KMS-11 (cell line): ENCODE data around the gene APOF.
"Not testable (repeated sequence)": the region's sequence is repeated elsewhere in the genome, so short reads cannot be mapped to it uniquely, and the experiment has no call there.

Experiments used
- H2AFZ ChIP-seq: fragments of 200-600 bp; sonication (generic); 2 replicates; pipeline ENCODE4 v1.6.1; 2016; ENCODE audit warnings: antibody characterized with exemption, mixed run types, low read depth
- H3K27ac ChIP-seq: fragments of 200-600 bp; sonication (generic); 2 replicates; pipeline ENCODE4 v1.6.1; 2016; ENCODE audit warnings: mild to moderate bottlenecking, mixed run types
- H3K27me3 ChIP-seq: fragments of 200-600 bp; sonication (generic); 2 replicates; pipeline ENCODE4 v1.6.1; 2017; ENCODE audit warnings: mild to moderate bottlenecking, low read depth, mixed run types, moderate library complexity; ENCODE audit not compliant: insufficient read depth
- H3K36me3 ChIP-seq: fragments of 200-600 bp; sonication (generic); 2 replicates; pipeline ENCODE4 v1.6.1; 2017; ENCODE audit warnings: mild to moderate bottlenecking, mixed run types; ENCODE audit not compliant: insufficient read depth
- H3K4me1 ChIP-seq: fragments of 200-600 bp; sonication (generic); 2 replicates; pipeline ENCODE4 v1.6.1; 2016; ENCODE audit warnings: mild to moderate bottlenecking, low read depth, mixed run types; ENCODE audit not compliant: poor library complexity, severe bottlenecking
- H3K4me2 ChIP-seq: fragments of 200-600 bp; sonication (generic); 2 replicates; pipeline ENCODE4 v1.7.0; 2016; ENCODE audit warnings: mild to moderate bottlenecking, mixed run types
- H3K4me3 ChIP-seq: fragments of 200-600 bp; sonication (generic); IDR thresholded peaks from 2 replicates; pipeline ENCODE4 v1.6.1; 2017; ENCODE audit warnings: low read depth, low read length, mixed read lengths; ENCODE audit not compliant: insufficient read depth
- H3K79me2 ChIP-seq: fragments of 200-600 bp; sonication (generic); 2 replicates; pipeline ENCODE4 v1.6.1; 2016; ENCODE audit warnings: low read depth, mixed run types; ENCODE audit not compliant: insufficient read depth
- H3K9ac ChIP-seq: fragments of 200-600 bp; sonication (generic); 2 replicates; pipeline ENCODE4 v1.6.1; 2016; ENCODE audit warnings: mild to moderate bottlenecking, mixed run types
- H4K20me1 ChIP-seq: fragments of 200-600 bp; sonication (generic); 2 replicates; pipeline ENCODE4 v1.6.1; 2016; ENCODE audit warnings: mild to moderate bottlenecking, mixed run types; ENCODE audit not compliant: insufficient read depth
- TF ChIP-seq, protein P1 (sequence below): fragments of 200-600 bp; sonication (generic); conservative IDR thresholded peaks from 2 replicates; pipeline ENCODE4 v1.6.1; 2017; ENCODE audit warnings: low read depth, mild to moderate bottlenecking, antibody characterized with exemption, low read length, moderate library complexity, mixed read lengths

APOF gene

GRCh38 chr12:56362130-56363059 lies at the start of gene APOF:
Gene APOF (minus strand): TSS chr12:56362857. CDS start chr12:56362745, 112 bp downstream.
- H3K4me1 ChIP-seq, result peaks cover 26% of the 10 kb centered on the region
- no peaks in the 10 kb centered on the region for H3K27me3 ChIP-seq
- TF ChIP-seq, protein P1, sequence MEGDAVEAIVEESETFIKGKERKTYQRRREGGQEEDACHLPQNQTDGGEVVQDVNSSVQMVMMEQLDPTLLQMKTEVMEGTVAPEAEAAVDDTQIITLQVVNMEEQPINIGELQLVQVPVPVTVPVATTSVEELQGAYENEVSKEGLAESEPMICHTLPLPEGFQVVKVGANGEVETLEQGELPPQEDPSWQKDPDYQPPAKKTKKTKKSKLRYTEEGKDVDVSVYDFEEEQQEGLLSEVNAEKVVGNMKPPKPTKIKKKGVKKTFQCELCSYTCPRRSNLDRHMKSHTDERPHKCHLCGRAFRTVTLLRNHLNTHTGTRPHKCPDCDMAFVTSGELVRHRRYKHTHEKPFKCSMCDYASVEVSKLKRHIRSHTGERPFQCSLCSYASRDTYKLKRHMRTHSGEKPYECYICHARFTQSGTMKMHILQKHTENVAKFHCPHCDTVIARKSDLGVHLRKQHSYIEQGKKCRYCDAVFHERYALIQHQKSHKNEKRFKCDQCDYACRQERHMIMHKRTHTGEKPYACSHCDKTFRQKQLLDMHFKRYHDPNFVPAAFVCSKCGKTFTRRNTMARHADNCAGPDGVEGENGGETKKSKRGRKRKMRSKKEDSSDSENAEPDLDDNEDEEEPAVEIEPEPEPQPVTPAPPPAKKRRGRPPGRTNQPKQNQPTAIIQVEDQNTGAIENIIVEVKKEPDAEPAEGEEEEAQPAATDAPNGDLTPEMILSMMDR, result no peak
- H2AFZ ChIP-seq, result no peak within 1 kb of the TSS
- no peak within 1 kb of the TSS for H3K9ac ChIP-seq
- no peak within 1 kb of the TSS for H3K4me2 ChIP-seq
- H4K20me1 ChIP-seq, result no peaks in the 10 kb centered on the region
- H3K36me3 ChIP-seq, result no peaks in the 10 kb centered on the region
- H3K79me2 ChIP-seq, result peaks cover 13% of the 10 kb centered on the region
- no peak within 1 kb of the TSS for H3K27ac ChIP-seq
- no peak within 1 kb of the TSS for H3K4me3 ChIP-seq

DNA sequence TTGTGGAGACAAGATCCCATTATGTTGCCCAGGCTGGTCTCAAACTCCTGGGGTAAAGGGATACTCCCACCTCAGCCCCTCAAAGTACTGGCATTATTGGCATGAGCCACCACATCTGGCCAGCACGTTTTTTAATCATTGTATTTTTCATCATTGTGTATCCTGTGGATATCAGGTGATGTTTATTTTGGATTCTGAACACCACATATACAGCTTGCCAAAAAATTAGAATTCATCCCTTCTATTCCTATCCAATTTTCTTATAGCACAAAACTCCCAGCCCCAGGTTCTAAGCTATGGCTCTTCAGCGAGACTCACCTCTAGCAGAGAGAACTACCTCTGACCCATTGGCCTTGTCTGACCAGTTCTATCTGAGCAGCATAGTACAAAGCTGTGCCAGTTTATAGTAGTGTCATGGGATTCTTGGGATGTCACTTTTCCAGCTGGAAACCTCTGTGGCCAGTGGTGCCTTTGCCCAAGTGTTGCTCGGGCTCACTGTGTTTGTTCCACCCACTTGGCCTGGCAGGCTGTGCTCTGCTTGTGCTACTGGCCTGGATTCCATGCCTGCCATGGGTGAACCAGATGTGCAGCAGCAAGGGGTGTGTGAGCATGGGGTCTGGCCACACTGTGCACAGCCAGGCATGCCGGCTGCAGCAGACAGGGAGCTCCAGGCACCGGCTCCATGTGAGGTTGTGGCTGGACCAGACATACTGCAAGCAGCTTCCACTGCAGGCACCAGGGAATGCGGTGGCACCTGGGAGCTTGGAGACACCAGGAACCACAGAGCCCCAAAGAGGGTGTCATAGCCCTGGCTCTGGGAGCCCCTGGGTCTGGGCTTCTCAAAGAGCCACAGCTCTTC lies 49.4 kb upstream of the APOF start:
- no peaks in the 10 kb centered on the region for H3K27me3 ChIP-seq
- H4K20me1 ChIP-seq, result no peaks in the 10 kb centered on the region
- H3K79me2 ChIP-seq, result no peaks in the 10 kb centered on the region
- H3K27ac ChIP-seq, result no peak overlapping the region
- no peaks in the 10 kb centered on the region for H3K36me3 ChIP-seq
- no peak overlapping the region for H3K4me3 ChIP-seq
- H2AFZ ChIP-seq, result no peak overlapping the region
- H3K4me1 ChIP-seq, result no peaks in the 10 kb centered on the region
- H3K9ac ChIP-seq, result no peak overlapping the region
- H3K4me2 ChIP-seq, result no peak overlapping the region
- TF ChIP-seq, protein P1, result no peak

DNA sequence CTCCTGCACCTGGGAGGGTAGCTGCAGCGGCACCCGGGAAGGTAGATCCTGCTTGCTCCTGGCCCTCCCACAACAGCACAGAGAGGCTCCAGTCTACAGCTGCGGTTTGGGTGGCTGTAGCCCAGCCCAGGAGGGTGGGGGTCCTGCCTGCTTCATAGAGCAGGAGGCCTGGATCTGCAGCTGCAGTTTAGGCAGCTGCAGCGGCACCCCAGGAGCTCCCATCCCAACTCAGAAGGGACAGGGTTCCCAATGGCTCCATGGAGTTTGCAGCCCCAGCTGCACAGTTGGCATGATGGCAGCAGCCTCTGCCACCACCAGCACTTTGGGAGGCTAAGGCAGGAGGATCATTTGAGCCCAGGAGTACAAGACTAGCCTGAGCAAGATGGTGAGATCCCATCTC lies 48.1 kb upstream of the APOF start:
- Histone ChIP-seq H3K4me3 (no peak overlapping the region), H3K36me3 (no peaks in the 10 kb centered on the region), H3K9ac (no peak overlapping the region), H4K20me1 (no peaks in the 10 kb centered on the region), H3K27ac (no peak overlapping the region), H3K79me2 (no peaks in the 10 kb centered on the region), H2AFZ (no peak overlapping the region), H3K4me2 (no peak overlapping the region), H3K4me1 (no peaks in the 10 kb centered on the region), H3K27me3 (no peaks in the 10 kb centered on the region)
- TF ChIP-seq, protein P1, result no peak

- Histone ChIP-seq H3K9ac (no peak overlapping the region), H3K4me2 (no peak overlapping the region), H2AFZ (no peak overlapping the region), H3K27me3 (no peaks in the 10 kb centered on the region), H3K36me3 (no peaks in the 10 kb centered on the region), H3K79me2 (no peaks in the 10 kb centered on the region), H3K4me3 (no peak overlapping the region), H3K27ac (no peak overlapping the region), H4K20me1 (no peaks in the 10 kb centered on the region), H3K4me1 (no peaks in the 10 kb centered on the region)
- TF ChIP-seq, protein P1, result no peak
These were observed 46.3 kb upstream of the APOF start for GRCh38 chr12:56408799-56409417.

DNA sequence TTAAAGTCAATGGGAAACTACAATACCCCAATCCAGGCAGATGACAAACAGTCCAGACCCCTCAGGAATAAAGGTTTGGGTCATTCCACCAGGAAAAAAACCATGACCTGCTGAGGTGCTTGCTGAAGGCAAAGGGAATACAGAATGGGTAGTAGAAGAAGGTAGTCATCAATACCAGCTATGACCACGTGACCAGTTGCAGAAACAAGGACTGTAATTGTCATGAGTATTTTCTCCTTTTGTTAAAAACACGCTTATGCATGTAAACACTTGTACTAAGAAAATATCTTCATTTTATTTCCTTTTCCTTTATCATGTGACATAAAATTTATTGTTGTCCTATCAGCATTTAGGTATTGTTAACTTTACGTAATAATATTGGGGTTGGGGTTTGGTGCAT lies 41.6 kb upstream of the APOF start:
- not testable (repeated sequence) for H4K20me1 ChIP-seq, H3K4me2 ChIP-seq, H3K36me3 ChIP-seq, H3K27ac ChIP-seq, H3K27me3 ChIP-seq, H3K79me2 ChIP-seq, H3K4me3 ChIP-seq, H3K9ac ChIP-seq, H2AFZ ChIP-seq, H3K4me1 ChIP-seq

DNA sequence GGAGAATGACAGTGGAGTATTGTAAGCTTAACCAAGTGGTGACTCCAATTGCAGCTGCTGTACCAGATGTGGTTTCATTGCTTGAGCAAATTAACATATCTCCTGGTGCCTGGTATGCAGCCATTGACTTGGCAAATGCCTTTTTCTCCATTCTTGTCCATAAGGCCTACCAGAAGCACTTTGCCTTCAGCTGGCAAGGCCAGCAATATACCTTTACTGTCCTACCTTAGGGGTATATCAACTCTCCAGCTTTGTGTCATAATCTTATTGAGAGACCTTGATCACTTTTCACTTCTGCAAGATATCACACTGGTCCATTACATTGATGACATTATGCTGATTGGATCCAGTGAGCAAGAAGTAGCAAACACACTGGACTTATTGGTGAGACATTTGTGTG lies 39.0 kb upstream of the APOF start:
- H4K20me1 ChIP-seq, H3K4me1 ChIP-seq, H3K27me3 ChIP-seq, H3K36me3 ChIP-seq, H3K9ac ChIP-seq, H3K4me3 ChIP-seq, H3K4me2 ChIP-seq, H3K79me2 ChIP-seq, H3K27ac ChIP-seq, H2AFZ ChIP-seq: not testable (repeated sequence)
